Gastrocnemius medialis (tissue), 4 donors: ENCODE results near the gene DUSP12. TPM values are rescaled to one million over a fixed set of nuclear protein-coding genes. Genes with fewer than 3 reads are reported as not detected.

Experiments used
- ATAC-seq, 2 donors: fragments of 150-250 bp; one replicate each; pipeline ENCODE4 v1.9.1; 2016
- DNase-seq, 2 donors: peaks; one replicate each; pipeline ENCODE4 v3.0.0-alpha.2; 2019
- H3K27ac ChIP-seq, 4 donors: fragments of 200-600 bp; sonication (generic); 1 replicate in 1 of 4; 2 replicates in 3 of 4; pipeline ENCODE4 v1.5.1; 2016 to 2018; ENCODE audit warnings: mild to moderate bottlenecking in 2 of 4, moderate library complexity in 1 of 4
- H3K27me3 ChIP-seq, 3 donors: fragments of 200-600 bp; sonication (generic) in 2 of 3; 1 replicate in 1 of 3; 2 replicates in 2 of 3; pipeline versions ENCODE4 v1.5.1 to v1.6.0; 2016 to 2019; ENCODE audit warnings: mild to moderate bottlenecking in 1 of 3, moderate library complexity in 1 of 3
- H3K36me3 ChIP-seq, 2 donors: fragments of 200-600 bp; sonication (generic) in 1 of 2; one replicate each; pipeline ENCODE4 v1.5.1; 2017 to 2018
- H3K4me1 ChIP-seq, 2 donors: fragments of 200-600 bp; sonication (generic) in 1 of 2; one replicate each; pipeline ENCODE4 v1.5.1; 2016 to 2017; ENCODE audit warnings: mild to moderate bottlenecking in 2 of 2
- H3K4me3 ChIP-seq, 4 donors: fragments of 200-600 bp; sonication (generic) in 3 of 4; 1 replicate in 1 of 4; 2 replicates in 3 of 4; pipeline ENCODE4 v1.5.1; 2016 to 2019; ENCODE audit warnings: mild to moderate bottlenecking in 2 of 4
- H3K9me3 ChIP-seq, 3 donors: fragments of 200-600 bp; sonication (generic) in 2 of 3; 1 replicate in 1 of 3; 2 replicates in 2 of 3; pipeline ENCODE4 v1.5.1; 2016 to 2019
- CTCF ChIP-seq, 5 experiments: fragments of 450-650 bp in 3 of 5; fragments of 200-600 bp in 2 of 5; sonication (generic) in 2 of 5; IDR thresholded peaks in 4 of 5; conservative IDR thresholded peaks in 1 of 5; 1 replicate in 4 of 5; 2 replicates in 1 of 5; pipeline ENCODE4 v1.5.1; 2016 to 2019; ENCODE audit warnings: antibody characterized with exemption in 5 of 5, mild to moderate bottlenecking in 3 of 5, moderate library complexity in 3 of 5
- POLR2A ChIP-seq, 2 donors: fragments of 450-650 bp; IDR thresholded peaks; one replicate each; pipeline ENCODE4 v1.6.1; 2017; ENCODE audit warnings: antibody characterized with exemption in 2 of 2, mild to moderate bottlenecking in 2 of 2, moderate library complexity in 2 of 2
- in situ Hi-C, 4 donors: fragments of 200-750 bp; cut with MboI; loops; one replicate each; pipeline versions ENCODE4 v1.15.0 to v1.8.0; 2017; ENCODE audit warnings: low sequenced_read_pairs in 4 of 4
- intact Hi-C: fragments of 100-400 bp; cut with DNase I; formaldehyde crosslinking; loops from one replicate; pipeline ENCODE4 v1.15.1; 2023; ENCODE audit warnings: low total_unique reads
- total RNA-seq, 4 donors: library from RNA; depleted of rRNA; stranded (reverse); fragments of >200 nt; gene quantifications; one replicate each; pipeline versions ENCODE4 v1.1.0 to v1.2.3, GENCODE V29; 2016

The DUSP12 gene
- total RNA-seq, 4 donors from 2014 or later, result 5.0 to 15.0 (median 10.0) TPM

- Histone ChIP-seq H3K9me3 (no peaks in the 10 kb centered on the region), H3K4me3 (no peak overlapping the region), H3K4me1 (no peaks in the 10 kb centered on the region), H3K27ac (no peak overlapping the region), H3K36me3 (peaks cover 0 to 53% of the 10 kb centered on the region in 2 donors), H3K27me3 (no peaks in the 10 kb centered on the region)
- intact Hi-C loops, result no loop called here
- DNase-seq (no peak), ATAC-seq (no peak)
- in situ Hi-C loops, result no loop called here
- TF ChIP-seq POLR2A (IDR thresholded peaks at IDR 0.05) (no peak), CTCF (IDR thresholded peaks at IDR 0.05 in 4 of 5, conservative IDR thresholded peaks at IDR 0.05 in 1 of 5) (no peak)
Observed at GRCh38 chr1:161781995-161782394, 32.4 kb downstream of the DUSP12 start.

DNA sequence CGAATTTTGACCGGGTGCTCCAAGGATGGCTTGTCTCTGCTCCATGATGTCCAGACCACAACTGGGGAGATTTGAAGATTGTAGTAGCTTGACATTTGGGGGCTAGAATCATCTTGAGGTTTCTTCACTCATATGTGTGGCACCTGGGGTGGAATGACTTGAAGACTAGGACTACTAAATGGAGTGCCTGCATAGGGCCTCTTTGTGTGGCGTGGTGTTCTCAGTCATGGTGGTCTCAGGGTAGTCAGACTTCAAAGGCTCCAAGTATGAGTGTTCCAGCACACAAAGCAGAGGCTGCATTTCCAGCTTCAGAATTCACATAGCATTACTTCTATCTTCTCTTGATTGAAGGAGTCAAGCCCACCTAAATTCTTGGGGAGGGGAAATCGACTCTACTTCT, 33.3 kb downstream of the DUSP12 start:
- ATAC-seq (no peak), DNase-seq (no peak)
- no peaks in the 10 kb centered on the region for H3K27me3 ChIP-seq
- H3K4me3 ChIP-seq, result no peak overlapping the region
- no peak for TF ChIP-seq POLR2A (IDR thresholded peaks at IDR 0.05)
- TF ChIP-seq CTCF (IDR thresholded peaks at IDR 0.05 in 4 of 5, conservative IDR thresholded peaks at IDR 0.05 in 1 of 5), result no peak
- no peaks in the 10 kb centered on the region for H3K4me1 ChIP-seq
- H3K27ac ChIP-seq, result no peak overlapping the region
- no peaks in the 10 kb centered on the region for H3K9me3 ChIP-seq
- H3K36me3 ChIP-seq, result peaks cover 0 to 53% of the 10 kb centered on the region in 2 donors
- intact Hi-C loops (no loop called here), in situ Hi-C loops (no loop called here)

DNA sequence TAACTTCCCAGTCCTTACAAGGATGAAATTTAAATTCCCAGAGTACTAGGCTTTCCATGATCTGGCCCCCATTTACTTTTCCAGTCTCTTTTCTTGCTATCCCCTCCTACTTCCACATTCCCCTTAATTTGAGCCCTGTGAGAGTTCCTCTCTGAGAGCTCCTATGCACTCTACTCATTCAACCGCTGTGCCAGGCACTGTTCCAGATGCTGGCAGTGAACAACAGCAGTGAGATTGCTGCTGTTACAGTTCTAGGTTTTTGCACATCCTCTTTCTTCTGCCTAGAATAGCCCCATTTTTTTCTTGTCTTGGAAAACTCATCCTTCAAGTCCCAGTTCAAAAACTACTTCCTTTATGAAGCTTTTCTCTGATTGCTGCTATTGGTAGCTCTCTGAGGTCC, 35.4 kb downstream of the DUSP12 start:
- no peak for ATAC-seq
- H3K9me3 ChIP-seq, result no peaks in the 10 kb centered on the region
- no peak overlapping the region for H3K27ac ChIP-seq
- no peaks in the 10 kb centered on the region for H3K4me1 ChIP-seq
- intact Hi-C loops (no loop called here), in situ Hi-C loops (no loop called here)
- no peak overlapping the region for H3K4me3 ChIP-seq
- no peak for TF ChIP-seq CTCF (IDR thresholded peaks at IDR 0.05 in 4 of 5, conservative IDR thresholded peaks at IDR 0.05 in 1 of 5)
- no peak for TF ChIP-seq POLR2A (IDR thresholded peaks at IDR 0.05)
- H3K36me3 ChIP-seq, result peaks cover 0 to 55% of the 10 kb centered on the region in 2 donors
- H3K27me3 ChIP-seq, result no peaks in the 10 kb centered on the region
- no peak for DNase-seq

- no peak overlapping the region for H3K4me3 ChIP-seq
- TF ChIP-seq POLR2A (IDR thresholded peaks at IDR 0.05), result no peak
- TF ChIP-seq CTCF (IDR thresholded peaks at IDR 0.05 in 4 of 5, conservative IDR thresholded peaks at IDR 0.05 in 1 of 5), result no peak
- H3K4me1 ChIP-seq, result no peaks in the 10 kb centered on the region
- intact Hi-C loops (no loop called here), in situ Hi-C loops (no loop called here)
- ATAC-seq (no peak), DNase-seq (no peak)
- H3K27me3 ChIP-seq, result no peaks in the 10 kb centered on the region
- peaks cover 0 to 64% of the 10 kb centered on the region in 2 donors for H3K36me3 ChIP-seq
- H3K9me3 ChIP-seq, result no peaks in the 10 kb centered on the region
- no peak overlapping the region for H3K27ac ChIP-seq
Observed at GRCh38 chr1:161787355-161787754, 37.8 kb downstream of the DUSP12 start.
